Kidney glomerular epithelial cell (primary cell): ENCODE results near the gene REG1B.
A peak's percentile ranks its signal among the peaks of the same experiment; 100 is the strongest.
"Not testable (repeated sequence)": the region's sequence is repeated elsewhere in the genome, so short reads cannot be mapped to it uniquely, and the experiment has no call there.

ENCODE experiments used
- DNase-seq: peaks from one replicate; lab custom pipeline; 2025; lab: John Stamatoyannopoulos, UW

The REG1B gene

GRCh38 chr2:79084495-79085135, 3.2 kb downstream of the REG1B start:
- DNase-seq: no peak

DNA sequence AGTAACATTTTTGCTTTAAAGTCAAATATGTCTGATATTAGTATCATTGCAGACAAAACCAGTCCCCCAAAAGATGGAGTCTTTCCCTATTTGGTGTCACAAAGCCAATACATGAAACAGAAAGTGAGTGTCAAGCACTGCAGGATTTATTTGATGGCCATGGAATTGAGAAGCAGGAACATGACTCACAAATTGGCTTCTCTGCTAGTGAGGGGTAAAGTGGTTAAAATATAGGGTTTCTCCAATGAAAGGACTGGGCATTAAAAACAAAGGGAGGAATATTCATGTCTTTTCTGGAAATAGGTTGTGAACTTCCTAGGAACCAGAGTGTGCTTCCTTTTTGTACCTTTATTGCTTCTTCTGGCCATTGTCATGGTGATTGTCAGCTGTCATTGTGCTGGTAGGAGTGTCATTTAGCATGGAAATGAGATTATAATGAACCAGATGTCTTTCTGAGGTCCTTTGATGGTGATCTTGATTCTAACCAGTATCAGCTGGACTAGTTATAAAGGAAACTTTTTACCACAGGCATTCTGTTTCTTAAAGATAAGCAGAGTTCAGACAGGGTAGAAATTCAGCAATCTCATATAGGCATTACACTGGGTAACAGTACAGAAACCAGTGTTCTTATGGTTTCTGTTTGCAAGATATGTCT, 4.1 kb downstream of the REG1B start:
- DNase-seq: no peak

DNA sequence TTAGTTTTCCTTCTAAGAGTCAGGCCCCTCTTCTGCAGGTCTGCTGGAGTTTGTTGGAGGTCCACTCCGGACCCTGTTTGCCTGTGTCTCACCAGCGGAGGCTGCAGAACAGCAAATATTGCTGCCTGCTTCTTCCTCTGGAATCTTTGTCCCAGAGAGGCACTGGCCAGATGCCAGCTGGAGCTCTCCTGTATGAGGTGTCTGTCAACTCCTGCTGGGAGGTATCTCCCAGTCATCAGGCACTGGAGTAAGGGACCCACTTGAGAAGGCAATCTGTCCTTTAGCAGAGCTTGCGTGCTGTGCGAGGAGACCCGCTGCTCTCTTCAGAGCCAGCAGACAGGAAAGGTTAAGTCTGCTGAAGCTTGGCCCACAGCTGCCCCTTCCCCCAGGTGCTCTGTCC, 4.8 kb downstream of the REG1B start:
- no peak for DNase-seq

DNA sequence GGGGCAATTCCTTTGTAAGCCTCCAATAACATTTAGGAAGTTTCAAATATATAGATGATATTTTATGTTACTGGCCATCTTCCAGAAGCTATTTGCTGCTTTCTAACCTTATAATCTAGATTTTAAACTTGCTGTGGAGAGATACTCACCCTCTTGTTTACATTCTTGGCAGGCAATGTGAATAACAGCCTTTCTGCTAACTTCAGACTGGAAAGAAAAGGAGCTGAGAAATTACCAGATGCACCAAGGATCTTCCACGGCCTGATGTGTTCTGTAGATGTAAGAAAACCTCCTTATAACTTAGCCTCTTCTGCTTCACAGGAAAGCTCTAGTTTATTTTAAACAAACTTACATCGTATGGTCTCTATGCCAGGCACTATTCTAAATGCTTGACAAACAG, 16.7 kb downstream of the REG1B start:
- no peak for DNase-seq

DNA sequence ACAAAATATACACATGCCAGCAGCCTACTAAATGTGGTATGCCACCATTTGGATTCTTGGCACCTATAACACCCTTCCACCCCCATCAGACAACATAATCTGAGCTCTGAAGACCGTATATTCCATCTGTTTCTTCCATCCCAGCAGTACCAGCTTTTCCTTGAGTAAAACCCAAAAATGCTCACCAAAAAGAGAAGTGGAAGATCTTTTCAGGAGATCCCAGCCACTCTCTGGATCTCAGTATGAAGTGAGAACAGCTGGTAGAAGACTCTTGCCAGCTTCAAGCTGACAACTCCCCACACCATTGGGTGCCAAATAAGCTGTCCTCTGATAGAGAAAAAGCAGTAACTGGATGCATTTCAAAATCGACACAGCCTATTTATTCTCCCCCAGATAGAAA, 22.6 kb downstream of the REG1B start:
- DNase-seq: no peak

DNA sequence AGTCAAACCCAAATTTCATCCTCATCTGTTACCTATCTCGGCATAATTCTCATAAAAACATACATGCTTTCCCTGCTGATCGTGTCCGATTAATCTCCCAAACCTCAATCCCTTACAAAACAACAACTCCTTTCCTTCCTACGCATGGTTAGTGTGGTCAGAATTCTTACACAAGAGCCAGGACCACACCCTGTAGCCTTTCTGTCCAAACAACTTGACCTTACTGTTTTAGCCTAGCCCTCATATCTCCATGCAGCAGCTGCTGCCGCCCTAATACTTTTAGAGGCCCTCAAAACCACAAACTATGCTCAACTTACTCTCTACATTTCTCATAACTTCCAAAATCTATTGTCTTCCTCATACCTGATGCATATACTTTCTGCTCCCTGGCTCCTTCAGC, 33.0 kb downstream of the REG1B start:
- not testable (repeated sequence) for DNase-seq

- not testable (repeated sequence) for DNase-seq
These were observed 34.3 kb downstream of the REG1B start for GRCh38 chr2:79053486-79053885.

GRCh38 chr2:79041032-79041448, 46.8 kb downstream of the REG1B start:
- peak; percentile 30 for DNase-seq

DNA sequence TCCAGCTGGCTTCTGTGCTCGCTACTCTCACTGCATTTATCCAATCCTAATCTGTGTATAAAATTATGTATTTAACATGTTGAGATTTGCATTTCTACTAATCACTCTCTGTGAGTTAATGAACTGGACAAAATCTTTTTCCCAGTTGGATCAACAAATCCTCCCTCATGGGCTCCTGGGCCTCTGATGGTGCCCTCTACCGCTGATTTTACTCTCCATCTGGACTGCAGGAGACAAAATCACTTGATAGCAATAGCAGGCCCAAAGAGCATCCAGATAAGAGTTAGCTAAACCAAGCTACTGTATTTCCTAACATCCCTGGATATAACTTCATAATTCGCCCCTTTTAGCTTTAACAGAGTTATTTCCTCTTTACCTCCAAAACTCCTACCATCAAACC, 47.8 kb downstream of the REG1B start:
- DNase-seq: no peak
